ENCODE measurements around the gene PPP5C.

GRCh38 chr19:46411088-46411924 is 64.4 kb downstream of the PPP5C start:
- no peak for TF ChIP-seq CTCF (IDR thresholded peaks at IDR 0.05)
- no peak for TF ChIP-seq POLR2A (IDR thresholded peaks at IDR 0.05)

Data from uterus (tissue), 2 donors.